ENCODE results near the gene LINS1.

DNA sequence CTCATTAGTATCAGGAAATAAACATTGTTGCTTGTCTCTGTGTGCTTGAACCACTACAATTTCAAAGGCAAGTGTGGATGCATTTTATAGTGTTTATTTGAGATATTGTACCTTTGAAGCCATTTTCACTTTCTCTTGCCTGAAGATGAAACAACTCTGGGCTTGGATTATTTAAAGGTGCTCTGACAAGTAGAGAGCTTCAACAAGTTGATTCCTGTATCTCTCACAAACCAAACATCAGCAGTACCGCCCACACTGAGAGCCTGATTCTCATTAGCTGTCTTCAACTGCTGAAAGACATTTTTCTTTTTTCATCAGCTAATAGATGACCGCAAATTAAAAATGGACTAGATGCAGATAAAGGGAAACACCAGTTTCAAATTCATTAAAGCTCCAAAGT, 72.4 kb downstream of the LINS1 start:
- TF ChIP-seq, protein P1, sequence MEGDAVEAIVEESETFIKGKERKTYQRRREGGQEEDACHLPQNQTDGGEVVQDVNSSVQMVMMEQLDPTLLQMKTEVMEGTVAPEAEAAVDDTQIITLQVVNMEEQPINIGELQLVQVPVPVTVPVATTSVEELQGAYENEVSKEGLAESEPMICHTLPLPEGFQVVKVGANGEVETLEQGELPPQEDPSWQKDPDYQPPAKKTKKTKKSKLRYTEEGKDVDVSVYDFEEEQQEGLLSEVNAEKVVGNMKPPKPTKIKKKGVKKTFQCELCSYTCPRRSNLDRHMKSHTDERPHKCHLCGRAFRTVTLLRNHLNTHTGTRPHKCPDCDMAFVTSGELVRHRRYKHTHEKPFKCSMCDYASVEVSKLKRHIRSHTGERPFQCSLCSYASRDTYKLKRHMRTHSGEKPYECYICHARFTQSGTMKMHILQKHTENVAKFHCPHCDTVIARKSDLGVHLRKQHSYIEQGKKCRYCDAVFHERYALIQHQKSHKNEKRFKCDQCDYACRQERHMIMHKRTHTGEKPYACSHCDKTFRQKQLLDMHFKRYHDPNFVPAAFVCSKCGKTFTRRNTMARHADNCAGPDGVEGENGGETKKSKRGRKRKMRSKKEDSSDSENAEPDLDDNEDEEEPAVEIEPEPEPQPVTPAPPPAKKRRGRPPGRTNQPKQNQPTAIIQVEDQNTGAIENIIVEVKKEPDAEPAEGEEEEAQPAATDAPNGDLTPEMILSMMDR (IDR thresholded peaks at IDR 0.05): no peak
- no peak for TF ChIP-seq POLR2AphosphoS5 (IDR thresholded peaks at IDR 0.05)
- no peak for TF ChIP-seq POLR2A (IDR thresholded peaks at IDR 0.05)
- no peak for TF ChIP-seq EP300 (IDR thresholded peaks at IDR 0.05)

Measured in sigmoid colon (tissue), 4 donors.